HG02798 (cell line): ENCODE measurements around the gene C2orf92.
A peak's percentile ranks its signal among the peaks of the same experiment; 100 is the strongest.
"Not testable (repeated sequence)": the region's sequence is repeated elsewhere in the genome, so short reads cannot be mapped to it uniquely, and the experiment has no call there.

ENCODE experiments used
- ATAC-seq: cut with Tn5 transposase; IDR thresholded peaks from one replicate; pipeline ENCODE4 v1.9.1; 2021; ENCODE audit warnings: mild to moderate bottlenecking; ENCODE audit not compliant: unreplicated experiment, poor library complexity

Gene C2orf92

GRCh38 chr2:97659256-97660043 is 10.1 kb upstream of the C2orf92 start:
- no peak for ATAC-seq

- ATAC-seq = no peak
These were observed 9.3 kb upstream of the C2orf92 start for GRCh38 chr2:97660044-97660774.

GRCh38 chr2:97660775-97661389 is 8.6 kb upstream of the C2orf92 start:
- no peak for ATAC-seq

DNA sequence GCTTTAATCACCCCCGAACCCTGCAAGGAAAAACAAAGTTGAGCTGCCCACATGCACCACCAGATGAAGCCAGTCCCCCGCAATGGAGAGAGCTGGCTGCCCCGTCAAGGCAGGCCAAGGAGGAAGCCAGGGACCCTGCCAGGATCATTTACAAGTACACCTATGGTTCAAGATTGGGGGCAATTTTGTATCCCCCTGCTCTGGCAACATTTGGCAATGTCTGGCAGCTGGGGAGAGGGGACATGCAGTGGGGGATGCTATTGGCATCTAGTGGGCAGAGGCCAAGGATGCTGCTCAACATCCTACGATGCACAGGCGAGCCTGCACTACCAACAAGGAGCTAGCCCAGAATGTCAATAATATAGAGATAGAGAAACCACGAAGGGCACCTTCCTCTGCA is 7.6 kb upstream of the C2orf92 start:
- ATAC-seq = no peak

DNA sequence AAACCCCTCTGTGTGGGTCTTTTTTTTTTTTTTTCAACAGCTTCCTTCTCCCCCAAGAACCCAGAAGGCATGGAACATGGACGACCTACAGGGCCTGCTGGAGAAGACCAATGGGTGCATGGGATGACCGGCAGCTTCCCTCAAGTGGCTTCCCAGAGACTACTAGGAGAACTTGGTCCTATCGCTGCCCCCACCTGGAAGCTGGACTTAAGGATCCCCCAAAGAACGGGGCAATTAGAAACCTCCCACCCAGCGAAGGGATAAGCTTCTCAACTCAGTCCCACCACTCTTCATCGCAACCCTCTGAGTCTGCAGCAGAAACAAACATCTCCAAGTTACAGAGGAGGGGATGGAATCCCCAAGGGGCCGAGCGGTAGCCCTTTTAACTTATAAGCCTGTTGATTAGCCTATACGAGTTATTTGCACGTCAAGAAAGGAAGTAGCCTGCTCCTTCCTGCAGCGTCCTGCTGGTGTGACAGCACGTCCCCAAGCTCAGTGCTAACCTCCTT is 7.1 kb upstream of the C2orf92 start:
- ATAC-seq = no peak

- ATAC-seq = peak; percentile 49
These were observed 6.5 kb upstream of the C2orf92 start for GRCh38 chr2:97662895-97663625.

GRCh38 chr2:97663626-97663961 is 5.9 kb upstream of the C2orf92 start:
- no peak for ATAC-seq

DNA sequence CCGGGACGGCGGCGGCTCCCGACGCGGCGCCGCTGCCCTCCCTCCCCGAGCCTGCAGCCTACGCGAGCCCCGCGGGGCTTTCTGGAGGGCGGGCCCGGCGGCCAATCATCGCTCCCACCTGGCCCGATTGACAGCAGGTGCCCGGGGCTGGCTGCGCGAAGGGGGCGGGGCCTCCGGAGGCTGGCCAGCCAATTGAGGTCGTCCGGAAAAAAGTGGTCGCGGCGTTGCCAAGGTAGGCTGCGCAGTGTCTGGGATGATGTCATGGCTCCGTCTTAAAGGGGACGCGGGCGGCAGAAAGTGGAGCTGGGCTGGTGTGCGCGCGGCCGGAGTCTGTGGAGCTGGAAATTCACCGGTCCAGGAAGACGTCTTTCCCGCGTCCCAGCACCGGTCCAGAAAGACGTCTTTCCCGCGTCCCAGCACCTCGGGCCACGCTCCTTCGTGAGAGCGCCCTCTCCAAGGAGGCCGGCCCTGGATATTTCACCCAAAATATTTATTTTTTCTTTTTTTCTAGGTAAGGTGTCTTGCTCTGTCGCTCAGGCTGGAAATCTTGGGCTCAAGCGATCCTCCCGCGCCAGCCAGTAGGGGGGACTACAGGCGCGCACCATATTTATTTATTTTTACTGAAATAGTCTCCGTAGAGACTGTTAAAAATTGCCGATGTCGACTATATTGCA is 5.4 kb upstream of the C2orf92 start, which contains the start of gene ACTR1B:
TSS of gene ACTR1B (minus strand) at position 83 of the 674 bp plus-strand sequence. CDS start 154 bp downstream, outside the sequence.
- peak; percentile 89 for ATAC-seq

DNA sequence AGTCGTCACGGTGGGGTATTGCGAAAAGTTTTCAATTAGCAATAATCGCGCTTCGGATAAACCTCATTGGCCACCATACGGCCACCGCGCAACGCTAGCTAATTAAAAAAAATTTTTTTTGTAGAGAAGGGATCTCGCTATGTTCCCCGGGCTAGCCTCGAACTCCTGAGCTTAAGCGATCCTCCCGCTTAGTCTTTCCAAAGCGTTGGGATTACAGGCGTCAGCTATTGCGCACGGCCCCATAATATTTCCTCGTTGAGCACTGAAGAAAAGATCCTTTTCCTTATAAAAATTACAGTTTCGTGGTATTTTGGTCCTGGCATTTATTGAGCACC is 4.9 kb upstream of the C2orf92 start:
- ATAC-seq = no peak

- no peak for ATAC-seq
These were observed 958 bp downstream of the C2orf92 start for GRCh38 chr2:97670471-97670870.

GRCh38 chr2:97671526-97671925 is 2.0 kb downstream of the C2orf92 start:
- no peak for ATAC-seq

DNA sequence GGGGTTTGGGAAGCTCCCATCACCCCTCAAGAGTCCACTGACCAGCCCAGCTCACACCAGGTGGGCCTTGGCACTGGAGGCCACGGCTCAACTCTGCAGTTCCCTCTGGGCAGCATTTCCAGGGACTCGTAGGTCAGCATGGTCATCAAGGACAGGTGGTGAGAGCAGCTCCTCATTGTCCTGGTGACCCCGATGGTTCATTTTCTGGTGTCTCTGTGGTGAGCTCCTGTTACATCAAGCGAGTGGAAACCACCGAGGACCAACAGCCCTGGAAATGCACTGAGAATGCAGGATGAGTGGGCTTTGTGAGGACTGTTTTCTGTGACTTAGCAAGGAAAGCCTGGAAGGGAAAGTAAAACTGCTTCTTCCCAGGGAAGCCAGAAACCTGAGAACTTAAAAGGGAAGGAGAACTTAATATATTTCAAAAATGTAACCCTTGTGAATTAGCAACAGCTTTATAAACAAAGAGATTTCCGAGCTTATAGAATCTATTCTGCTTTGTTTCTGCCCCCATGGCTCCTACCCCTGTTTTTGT is 3.2 kb downstream of the C2orf92 start:
- ATAC-seq = not testable (repeated sequence)

DNA sequence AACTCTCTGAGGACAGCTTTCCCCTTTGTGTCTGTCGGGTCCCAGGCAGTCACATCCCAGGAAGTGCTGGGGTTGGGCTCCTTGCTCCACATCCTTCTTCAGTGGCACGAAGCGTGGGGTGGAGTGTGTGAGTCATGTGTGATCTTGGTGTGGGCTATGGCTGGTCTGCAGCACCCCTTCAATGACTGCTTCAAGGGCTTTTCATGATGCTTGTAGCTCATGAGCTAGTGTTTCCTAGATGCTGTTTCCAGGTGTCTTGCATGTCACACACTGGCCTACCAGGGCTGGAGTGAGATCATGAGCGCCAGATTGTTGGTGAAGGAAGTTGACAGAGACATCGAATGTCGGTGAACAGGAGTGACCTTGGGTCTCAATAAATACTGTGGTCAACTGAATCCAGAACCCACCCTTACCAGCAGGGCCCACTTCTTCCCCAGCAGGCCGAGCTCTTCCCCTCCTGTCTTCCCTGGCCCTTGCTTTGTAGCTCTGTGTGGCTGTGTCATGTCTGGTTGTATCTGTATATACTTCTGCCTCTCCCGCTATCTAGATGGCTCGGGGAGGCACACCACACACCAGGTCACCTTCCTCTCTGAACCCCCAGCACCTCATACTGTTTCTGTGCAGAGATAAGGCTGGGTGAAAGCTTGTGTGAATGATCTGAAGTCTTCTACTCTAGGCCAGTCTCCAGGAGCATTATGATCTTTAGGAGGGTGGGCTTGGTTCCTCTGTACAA is 3.8 kb downstream of the C2orf92 start:
- no peak for ATAC-seq

- no peak for ATAC-seq
These were observed 4.4 kb downstream of the C2orf92 start for GRCh38 chr2:97673915-97674283.

DNA sequence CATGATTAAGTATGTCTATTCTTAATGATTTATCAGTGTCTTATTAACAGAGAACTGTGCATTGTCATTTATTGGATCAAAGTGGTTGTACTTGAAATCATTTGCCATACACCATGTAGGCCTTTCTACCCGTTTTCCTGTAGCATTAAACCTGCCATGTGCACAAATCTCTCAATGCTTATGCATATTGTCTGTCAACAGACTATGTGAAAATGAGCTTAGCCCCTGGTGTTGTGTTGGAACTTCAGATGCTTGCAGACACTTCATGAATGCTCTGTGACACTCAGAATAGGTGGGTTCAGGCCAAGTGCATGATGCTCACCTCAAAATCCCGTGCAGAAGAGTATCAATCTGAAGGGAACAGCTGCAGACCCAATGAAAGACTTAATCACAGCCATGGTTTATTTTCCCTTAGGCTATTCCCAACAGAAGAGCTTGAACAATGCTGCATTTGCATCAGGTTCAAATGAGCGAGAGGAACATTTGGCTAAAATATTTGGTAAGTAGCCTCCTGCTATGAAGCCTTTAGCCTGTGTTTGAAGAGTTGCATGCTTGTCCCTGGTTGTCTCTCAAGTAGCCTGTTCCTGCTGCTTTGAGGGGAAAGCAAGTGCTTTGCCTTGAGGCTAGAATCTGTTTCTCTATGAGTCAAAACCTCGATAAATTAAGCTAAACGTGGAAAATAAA is 6.1 kb downstream of the C2orf92 start:
- no peak for ATAC-seq

DNA sequence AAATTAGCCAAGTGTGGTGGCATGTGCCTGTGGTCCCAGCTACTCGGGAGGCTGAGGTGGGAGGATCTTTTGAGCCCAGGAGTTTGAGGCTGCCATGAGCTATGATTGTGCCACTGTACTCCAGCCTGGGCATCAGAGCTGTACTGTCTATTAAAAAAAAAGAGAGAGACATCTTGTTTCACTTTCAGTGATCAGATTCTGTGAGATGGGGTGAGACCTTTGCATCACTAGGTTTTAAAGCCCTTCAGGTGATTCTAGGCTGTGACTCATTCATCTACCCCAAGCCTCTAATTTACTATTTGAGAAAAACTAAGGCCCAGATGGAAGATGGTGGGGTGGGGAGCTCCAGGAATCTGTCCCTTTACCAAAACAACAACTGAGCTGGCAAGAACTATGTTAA is 7.1 kb downstream of the C2orf92 start:
- no peak for ATAC-seq

- ATAC-seq = no peak
These were observed 8.0 kb downstream of the C2orf92 start for GRCh38 chr2:97677480-97677879.

DNA sequence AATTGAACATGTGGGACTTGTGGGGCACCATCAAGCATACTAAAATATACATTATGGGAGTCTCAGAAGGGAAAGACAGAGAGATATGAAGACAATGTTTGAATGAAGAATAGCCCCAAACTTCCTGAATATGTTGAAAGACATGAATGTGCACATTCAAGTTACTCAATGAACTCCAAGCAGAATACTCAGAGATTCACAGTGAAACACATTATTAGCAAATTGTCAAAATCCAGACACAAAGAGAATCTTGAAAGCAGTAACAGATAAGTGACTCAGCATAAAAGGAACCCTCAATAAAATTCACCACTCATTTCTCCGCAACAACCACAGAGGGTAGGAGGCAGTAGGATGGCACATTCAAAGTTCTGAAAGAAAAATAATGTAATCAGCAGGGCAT is 8.8 kb downstream of the C2orf92 start:
- ATAC-seq = no peak

DNA sequence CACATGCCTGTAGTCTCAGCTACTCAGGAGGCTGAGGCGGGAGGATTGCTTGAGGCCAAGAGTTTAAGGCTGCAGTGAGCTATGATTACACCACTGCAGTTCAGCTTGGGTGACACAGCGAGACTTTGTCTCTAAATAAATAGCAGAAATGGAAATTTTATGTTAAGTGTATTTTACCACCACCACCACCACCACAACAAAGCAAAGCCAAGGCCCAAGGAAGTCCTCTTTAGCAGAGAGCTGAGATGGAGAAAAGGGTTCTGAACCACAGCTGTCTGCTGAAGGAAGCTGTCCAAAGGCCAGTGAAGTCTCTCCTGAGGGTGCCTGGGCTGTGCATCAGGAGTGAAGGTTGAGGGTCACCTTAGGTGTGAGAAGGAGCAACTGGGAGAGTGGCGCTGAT is 17.7 kb downstream of the C2orf92 start:
- not testable (repeated sequence) for ATAC-seq
